Measurements from ENCODE around the gene ZNF558.
"Not testable (repeated sequence)": the region's sequence is repeated elsewhere in the genome, so short reads cannot be mapped to it uniquely, and the experiment has no call there.

The ZNF558 gene

GRCh38 chr19:8806661-8807060 is 25.4 kb downstream of the ZNF558 start:
- DNase-seq (ENCODE audit: low spot score) = no peak

GRCh38 chr19:8794823-8795222 is 37.3 kb downstream of the ZNF558 start:
- no peak for DNase-seq (ENCODE audit: low spot score)

DNA sequence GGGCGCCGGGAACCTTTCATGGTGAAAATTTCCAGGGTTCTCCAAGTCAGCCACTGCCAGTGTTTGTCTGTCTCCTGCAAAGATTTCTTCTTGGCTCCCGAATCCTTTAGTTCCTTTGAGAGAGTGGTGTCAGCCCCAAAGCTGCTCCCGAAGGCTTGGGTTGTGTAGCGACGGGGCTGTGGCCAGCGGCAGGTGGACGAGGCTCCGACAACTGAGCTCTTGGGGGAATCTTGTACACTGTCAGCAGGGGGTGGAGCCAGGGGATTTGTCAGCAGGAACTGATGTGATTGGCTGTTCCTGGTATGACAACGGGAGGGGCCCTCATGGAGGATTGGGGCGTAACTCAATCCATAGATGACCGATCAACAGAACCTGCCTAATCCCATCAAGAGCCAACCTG is 58.5 kb downstream of the ZNF558 start:
- DNase-seq (ENCODE audit: low spot score) = not testable (repeated sequence)

GRCh38 chr19:8769265-8769664 is 62.8 kb downstream of the ZNF558 start:
- not testable (repeated sequence) for DNase-seq (ENCODE audit: low spot score)

GRCh38 chr19:8767257-8767656 is 64.8 kb downstream of the ZNF558 start:
- not testable (repeated sequence) for DNase-seq (ENCODE audit: low spot score)

Data from LoVo (cell line).